ENCODE results near the gene GAPVD1.
"Not testable (repeated sequence)": the region's sequence is repeated elsewhere in the genome, so short reads cannot be mapped to it uniquely, and the experiment has no call there.

GAPVD1 gene

GRCh38 chr9:125387861-125388524, 126.4 kb downstream of the GAPVD1 start:
- H3K36me3 ChIP-seq (ENCODE audit: control insufficient read depth, insufficient read depth, low read length): no peaks in the 10 kb centered on the region
- H3K9me3 ChIP-seq (ENCODE audit: control insufficient read depth, low read length): no peaks in the 10 kb centered on the region
- no peak overlapping the region for H3K4me3 ChIP-seq (ENCODE audit: low read length)
- H3K9ac ChIP-seq (ENCODE audit: low read length): no peak overlapping the region
- no peaks in the 10 kb centered on the region for H3K27me3 ChIP-seq (ENCODE audit: control insufficient read depth, insufficient read depth, low read length)
- no peaks in the 10 kb centered on the region for H3K4me1 ChIP-seq (ENCODE audit: control insufficient read depth, insufficient read depth, low read length)

DNA sequence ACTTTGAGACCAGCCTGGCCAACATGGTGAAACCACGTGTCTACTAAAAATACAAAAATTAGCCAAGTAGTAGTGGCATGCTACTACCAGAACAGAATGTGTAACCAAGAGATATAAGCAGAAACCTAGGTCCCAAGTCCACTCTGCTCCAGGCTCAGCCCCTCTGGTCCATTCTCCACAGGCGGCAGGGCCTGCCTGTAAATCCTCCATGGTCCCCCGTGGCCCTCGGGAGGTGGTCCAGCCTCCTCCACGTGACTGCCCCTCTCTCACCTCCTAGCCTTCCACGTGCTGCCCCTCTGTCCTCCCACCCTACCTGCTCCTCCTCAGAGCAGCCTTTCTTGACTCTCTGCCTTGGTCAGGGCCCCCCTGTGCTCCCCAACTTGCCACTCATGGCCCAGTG, 127.4 kb downstream of the GAPVD1 start:
- Histone ChIP-seq H3K4me3 (ENCODE audit: low read length) (no peak overlapping the region), H3K9ac (ENCODE audit: low read length) (no peak overlapping the region), H3K36me3 (ENCODE audit: control insufficient read depth, insufficient read depth, low read length) (no peaks in the 10 kb centered on the region), H3K27me3 (ENCODE audit: control insufficient read depth, insufficient read depth, low read length) (no peaks in the 10 kb centered on the region), H3K9me3 (ENCODE audit: control insufficient read depth, low read length) (no peaks in the 10 kb centered on the region), H3K4me1 (ENCODE audit: control insufficient read depth, insufficient read depth, low read length) (no peaks in the 10 kb centered on the region)

DNA sequence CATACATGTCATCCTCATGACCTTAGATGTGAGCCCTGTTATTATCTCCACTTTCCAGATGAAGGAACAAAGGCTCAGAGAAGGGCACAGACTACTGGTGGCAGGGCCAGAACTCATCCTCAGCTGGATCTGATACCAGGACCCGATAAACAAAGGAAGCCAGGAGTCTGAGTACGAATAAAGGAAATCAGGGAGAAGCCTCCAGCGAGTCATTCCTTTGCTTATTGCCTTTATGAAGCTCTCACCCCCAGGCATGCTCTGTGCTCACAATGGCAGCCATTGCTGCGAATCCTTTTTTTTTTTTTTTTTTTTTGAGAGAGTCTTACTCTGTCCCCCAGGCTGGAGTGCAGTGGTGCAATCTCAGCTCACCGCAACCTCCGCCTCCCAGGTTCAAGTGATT, 130.1 kb downstream of the GAPVD1 start:
- H3K4me1 ChIP-seq (ENCODE audit: control insufficient read depth, insufficient read depth, low read length): no peaks in the 10 kb centered on the region
- H3K36me3 ChIP-seq (ENCODE audit: control insufficient read depth, insufficient read depth, low read length): no peaks in the 10 kb centered on the region

GRCh38 chr9:125393426-125393825, 131.8 kb downstream of the GAPVD1 start:
- no peaks in the 10 kb centered on the region for H3K36me3 ChIP-seq (ENCODE audit: control insufficient read depth, insufficient read depth, low read length)
- H3K4me3 ChIP-seq (ENCODE audit: low read length): no peak overlapping the region
- H3K27me3 ChIP-seq (ENCODE audit: control insufficient read depth, insufficient read depth, low read length): no peaks in the 10 kb centered on the region
- no peak overlapping the region for H3K9ac ChIP-seq (ENCODE audit: low read length)
- H3K9me3 ChIP-seq (ENCODE audit: control insufficient read depth, low read length): no peaks in the 10 kb centered on the region
- no peaks in the 10 kb centered on the region for H3K4me1 ChIP-seq (ENCODE audit: control insufficient read depth, insufficient read depth, low read length)

More for the DNA sequence above, 130.1 kb downstream of the GAPVD1 start:
- Histone ChIP-seq H3K9ac (ENCODE audit: low read length) (no peak overlapping the region), H3K4me3 (ENCODE audit: low read length) (no peak overlapping the region), H3K9me3 (ENCODE audit: control insufficient read depth, low read length) (no peaks in the 10 kb centered on the region), H3K27me3 (ENCODE audit: control insufficient read depth, insufficient read depth, low read length) (no peaks in the 10 kb centered on the region)

- Histone ChIP-seq H3K36me3 (ENCODE audit: control insufficient read depth, insufficient read depth, low read length) (no peaks in the 10 kb centered on the region), H3K27me3 (ENCODE audit: control insufficient read depth, insufficient read depth, low read length) (no peaks in the 10 kb centered on the region), H3K4me1 (ENCODE audit: control insufficient read depth, insufficient read depth, low read length) (no peaks in the 10 kb centered on the region)
These were observed 135.2 kb downstream of the GAPVD1 start for GRCh38 chr9:125396799-125397198.

GRCh38 chr9:125397736-125398135, 136.1 kb downstream of the GAPVD1 start:
- H3K9ac ChIP-seq (ENCODE audit: low read length): no peak overlapping the region
- H3K4me1 ChIP-seq (ENCODE audit: control insufficient read depth, insufficient read depth, low read length): no peaks in the 10 kb centered on the region
- no peaks in the 10 kb centered on the region for H3K9me3 ChIP-seq (ENCODE audit: control insufficient read depth, low read length)
- no peaks in the 10 kb centered on the region for H3K36me3 ChIP-seq (ENCODE audit: control insufficient read depth, insufficient read depth, low read length)
- no peaks in the 10 kb centered on the region for H3K27me3 ChIP-seq (ENCODE audit: control insufficient read depth, insufficient read depth, low read length)
- H3K4me3 ChIP-seq (ENCODE audit: low read length): no peak overlapping the region

More at GRCh38 chr9:125396799-125397198, 135.2 kb downstream of the GAPVD1 start:
- Histone ChIP-seq H3K4me3 (ENCODE audit: low read length) (no peak overlapping the region), H3K9me3 (ENCODE audit: control insufficient read depth, low read length) (no peaks in the 10 kb centered on the region), H3K9ac (ENCODE audit: low read length) (no peak overlapping the region)

- no peaks in the 10 kb centered on the region for H3K4me1 ChIP-seq (ENCODE audit: control insufficient read depth, insufficient read depth, low read length)
- peaks cover 3% of the 10 kb centered on the region for H3K27me3 ChIP-seq (ENCODE audit: control insufficient read depth, insufficient read depth, low read length)
- H3K9me3 ChIP-seq (ENCODE audit: control insufficient read depth, low read length): no peaks in the 10 kb centered on the region
- no peaks in the 10 kb centered on the region for H3K36me3 ChIP-seq (ENCODE audit: control insufficient read depth, insufficient read depth, low read length)
- H3K9ac ChIP-seq (ENCODE audit: low read length): no peak overlapping the region
- no peak overlapping the region for H3K4me3 ChIP-seq (ENCODE audit: low read length)
These were observed 136.6 kb downstream of the GAPVD1 start for GRCh38 chr9:125398243-125398642.

DNA sequence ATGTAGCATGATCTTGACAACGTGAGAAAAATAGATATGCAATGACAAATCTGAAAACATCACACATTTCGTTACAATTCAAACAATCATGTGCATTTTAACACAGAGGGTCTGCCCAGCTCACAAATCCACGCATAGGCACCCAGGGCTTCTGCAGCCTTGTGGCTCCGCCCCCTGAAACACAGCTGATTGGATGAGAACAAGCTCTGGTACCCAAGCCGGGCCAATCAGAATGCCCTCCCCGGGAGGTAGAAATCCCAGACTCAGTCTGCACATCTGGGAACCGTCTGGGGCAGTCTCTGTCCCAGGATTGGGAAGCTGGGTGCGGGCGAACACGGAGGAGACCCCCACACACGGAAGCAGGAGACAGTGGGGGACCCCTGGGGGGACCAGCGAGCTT, 137.5 kb downstream of the GAPVD1 start:
- H3K4me1 ChIP-seq (ENCODE audit: control insufficient read depth, insufficient read depth, low read length): no peaks in the 10 kb centered on the region
- no peak overlapping the region for H3K9ac ChIP-seq (ENCODE audit: low read length)
- H3K27me3 ChIP-seq (ENCODE audit: control insufficient read depth, insufficient read depth, low read length): peaks cover 3% of the 10 kb centered on the region
- no peaks in the 10 kb centered on the region for H3K36me3 ChIP-seq (ENCODE audit: control insufficient read depth, insufficient read depth, low read length)
- no peaks in the 10 kb centered on the region for H3K9me3 ChIP-seq (ENCODE audit: control insufficient read depth, low read length)
- H3K4me3 ChIP-seq (ENCODE audit: low read length): no peak overlapping the region

DNA sequence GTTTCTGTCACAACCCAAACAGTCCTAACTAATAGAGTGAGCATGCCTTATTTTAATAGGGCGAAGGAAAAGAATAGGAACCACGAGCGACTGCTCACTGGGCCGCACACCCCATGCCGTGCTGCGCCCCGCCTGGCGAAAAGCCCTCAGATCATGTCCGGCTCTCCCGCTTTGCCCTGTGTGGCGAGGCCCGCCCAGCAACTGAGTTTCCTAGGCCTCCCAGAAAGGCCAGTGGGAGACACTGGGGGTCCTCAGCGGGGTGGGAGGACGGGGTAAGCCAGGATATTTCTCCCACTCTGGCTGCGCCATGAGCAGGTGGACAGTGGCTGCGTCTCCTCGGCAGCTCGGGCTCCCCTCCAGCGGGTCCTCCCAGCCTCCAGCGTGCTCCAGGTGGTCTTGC, 138.0 kb downstream of the GAPVD1 start:
- Histone ChIP-seq H3K9me3 (ENCODE audit: control insufficient read depth, low read length) (no peaks in the 10 kb centered on the region), H3K27me3 (ENCODE audit: control insufficient read depth, insufficient read depth, low read length) (peaks cover 3% of the 10 kb centered on the region), H3K4me3 (ENCODE audit: low read length) (no peak overlapping the region), H3K4me1 (ENCODE audit: control insufficient read depth, insufficient read depth, low read length) (no peaks in the 10 kb centered on the region), H3K36me3 (ENCODE audit: control insufficient read depth, insufficient read depth, low read length) (no peaks in the 10 kb centered on the region), H3K9ac (ENCODE audit: low read length) (no peak overlapping the region)

DNA sequence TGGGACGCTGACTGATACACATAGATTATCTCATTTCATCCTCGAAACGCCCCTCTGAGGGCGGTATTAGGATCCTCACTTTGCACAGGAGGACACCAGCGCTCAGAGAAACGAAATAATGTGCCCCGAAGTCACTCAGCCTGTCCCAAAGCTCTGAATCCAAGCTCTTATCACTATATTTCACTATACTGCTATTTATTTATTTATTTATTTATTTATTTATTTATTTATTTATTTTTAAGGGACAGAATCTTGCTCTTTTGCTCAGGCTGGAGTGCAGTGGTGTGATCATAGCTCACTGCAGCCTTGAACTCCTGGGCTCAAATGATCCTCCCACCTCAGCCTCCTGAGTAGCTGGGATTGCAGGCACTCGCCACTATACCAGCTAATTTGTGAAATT, 138.6 kb downstream of the GAPVD1 start:
- H3K36me3 ChIP-seq (ENCODE audit: control insufficient read depth, insufficient read depth, low read length); H3K4me1 ChIP-seq (ENCODE audit: control insufficient read depth, insufficient read depth, low read length); H3K4me3 ChIP-seq (ENCODE audit: low read length); H3K9ac ChIP-seq (ENCODE audit: low read length); H3K27me3 ChIP-seq (ENCODE audit: control insufficient read depth, insufficient read depth, low read length); H3K9me3 ChIP-seq (ENCODE audit: control insufficient read depth, low read length): not testable (repeated sequence)

DNA sequence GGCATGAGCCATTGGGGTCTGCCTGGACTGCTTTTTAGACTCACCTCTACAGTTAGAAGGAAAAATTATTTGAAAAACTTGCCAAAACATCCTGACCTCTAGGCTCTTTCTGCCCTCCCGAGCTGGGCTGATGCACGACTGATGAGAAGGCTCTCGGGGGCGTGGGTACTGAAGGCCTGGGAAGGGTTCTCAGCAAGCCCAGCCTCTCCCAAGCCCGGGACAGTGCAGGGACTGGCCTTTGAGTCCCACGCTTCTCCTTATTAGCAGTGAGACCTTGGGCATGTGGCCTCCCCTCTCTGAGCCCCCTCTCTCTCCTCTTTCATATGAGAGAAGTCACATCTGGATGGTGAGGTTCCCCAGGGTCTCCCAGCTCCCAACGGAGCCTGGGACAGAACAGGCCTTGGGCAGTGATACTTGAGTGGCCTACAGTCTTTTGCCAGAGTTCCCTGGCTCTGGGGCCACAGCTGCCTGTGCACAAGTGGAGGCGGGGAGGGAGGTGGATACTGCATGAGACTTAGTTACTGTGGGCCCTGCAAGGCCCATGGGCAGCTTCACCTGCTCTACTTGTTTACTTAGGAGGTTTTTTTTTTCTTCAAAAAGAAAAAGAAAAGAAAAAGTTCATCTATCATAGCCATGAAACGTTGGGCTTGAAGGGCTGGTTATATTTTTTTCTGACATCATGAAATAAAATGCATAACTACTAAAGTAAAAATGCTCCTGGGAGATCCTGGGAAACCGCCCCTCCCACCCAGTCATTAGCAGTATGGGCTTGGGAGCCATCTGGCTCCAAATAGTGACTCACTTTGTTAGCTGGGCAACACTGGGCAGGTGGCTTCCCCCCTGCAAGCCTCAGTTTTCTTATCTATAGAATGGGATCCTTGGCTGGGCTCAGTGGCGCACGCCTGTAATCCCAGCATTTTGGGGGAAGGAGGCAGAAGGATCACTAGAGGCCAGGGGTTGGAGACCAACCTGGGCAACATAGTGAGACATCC, 139.4 kb downstream of the GAPVD1 start:
- Histone ChIP-seq H3K4me3 (ENCODE audit: low read length) (no peak overlapping the region), H3K9me3 (ENCODE audit: control insufficient read depth, low read length) (no peaks in the 10 kb centered on the region), H3K36me3 (ENCODE audit: control insufficient read depth, insufficient read depth, low read length) (no peaks in the 10 kb centered on the region), H3K4me1 (ENCODE audit: control insufficient read depth, insufficient read depth, low read length) (no peaks in the 10 kb centered on the region), H3K27me3 (ENCODE audit: control insufficient read depth, insufficient read depth, low read length) (peaks cover 3% of the 10 kb centered on the region), H3K9ac (ENCODE audit: low read length) (no peak overlapping the region)

DNA sequence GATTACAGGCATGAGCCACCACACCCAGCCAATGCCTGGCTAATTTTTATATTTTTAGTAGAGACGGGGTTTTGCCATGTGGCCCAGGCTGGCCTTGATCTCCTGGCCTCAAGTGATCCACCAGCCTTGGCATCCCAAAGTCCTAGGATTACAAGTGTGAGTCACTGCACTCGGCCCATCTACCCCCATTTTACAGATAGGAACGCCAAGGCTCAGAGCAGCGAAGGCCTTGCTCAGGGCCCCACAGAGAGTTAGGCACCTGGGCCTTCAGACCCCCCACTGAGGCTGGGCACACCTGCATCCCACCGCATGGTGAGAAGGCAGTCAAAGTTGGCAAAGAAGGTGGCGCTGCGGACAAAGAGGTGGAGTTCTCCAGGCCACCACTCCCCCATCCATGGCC, 143.1 kb downstream of the GAPVD1 start:
- Histone ChIP-seq H3K9me3 (ENCODE audit: control insufficient read depth, low read length) (no peaks in the 10 kb centered on the region), H3K4me1 (ENCODE audit: control insufficient read depth, insufficient read depth, low read length) (no peaks in the 10 kb centered on the region), H3K9ac (ENCODE audit: low read length) (no peak overlapping the region)

More for the DNA sequence above, 143.1 kb downstream of the GAPVD1 start:
- no peaks in the 10 kb centered on the region for H3K36me3 ChIP-seq (ENCODE audit: control insufficient read depth, insufficient read depth, low read length)
- H3K4me3 ChIP-seq (ENCODE audit: low read length): no peak overlapping the region
- H3K27me3 ChIP-seq (ENCODE audit: control insufficient read depth, insufficient read depth, low read length): peaks cover 16% of the 10 kb centered on the region

Measured in mucosa of stomach (tissue), 1 donor.